HG02588 (cell line): ENCODE results near the gene ICE2.

Experiments
- ATAC-seq: cut with Tn5 transposase; IDR thresholded peaks from one replicate; pipeline ENCODE4 v1.9.1; 2021; ENCODE audit warnings: mild to moderate bottlenecking, moderate library complexity; ENCODE audit not compliant: unreplicated experiment

ICE2 gene

DNA sequence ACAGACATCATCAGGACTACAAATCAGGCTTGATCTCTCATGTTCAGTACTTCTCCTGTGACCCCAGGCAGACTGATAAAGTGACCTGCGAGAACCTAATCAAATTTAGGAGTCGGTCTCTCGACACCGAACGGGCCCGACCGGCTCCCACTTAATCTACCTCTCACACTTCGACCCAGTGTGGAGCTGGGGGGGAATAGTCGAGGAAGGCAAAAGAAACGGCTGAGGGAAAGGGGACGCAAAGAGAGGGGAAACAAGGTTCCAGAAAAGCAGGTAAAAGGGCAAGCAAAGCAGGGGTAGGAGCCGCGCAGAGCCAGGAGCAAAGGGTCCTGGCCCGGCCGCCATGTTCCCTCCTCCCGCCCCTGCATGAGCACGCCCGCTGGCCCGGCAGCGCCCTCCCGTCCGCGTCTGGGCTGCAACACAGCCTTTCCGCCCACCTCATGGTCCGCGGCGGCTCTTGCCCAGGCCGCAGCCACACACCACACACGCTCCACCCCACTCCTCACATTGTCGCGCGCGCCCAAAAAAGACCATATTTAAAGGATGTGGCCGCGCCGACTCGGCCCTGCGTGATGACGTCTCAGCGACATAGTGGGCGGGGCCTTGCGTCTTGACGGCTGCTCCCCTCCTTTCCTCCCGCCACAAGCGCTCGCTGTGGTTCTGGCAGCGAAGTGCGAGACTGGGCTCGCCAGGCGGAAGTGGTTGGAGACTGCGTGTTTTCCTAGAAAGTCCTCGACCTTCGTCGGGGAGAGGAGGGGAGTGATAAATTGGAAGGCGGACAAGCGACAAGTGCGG, at the start of gene ICE2:
TSS of gene ICE2 (minus strand) at position 577 of the 795 bp plus-strand sequence. CDS start 1,165 bp downstream, outside the sequence.
- ATAC-seq: peak; percentile 87

DNA sequence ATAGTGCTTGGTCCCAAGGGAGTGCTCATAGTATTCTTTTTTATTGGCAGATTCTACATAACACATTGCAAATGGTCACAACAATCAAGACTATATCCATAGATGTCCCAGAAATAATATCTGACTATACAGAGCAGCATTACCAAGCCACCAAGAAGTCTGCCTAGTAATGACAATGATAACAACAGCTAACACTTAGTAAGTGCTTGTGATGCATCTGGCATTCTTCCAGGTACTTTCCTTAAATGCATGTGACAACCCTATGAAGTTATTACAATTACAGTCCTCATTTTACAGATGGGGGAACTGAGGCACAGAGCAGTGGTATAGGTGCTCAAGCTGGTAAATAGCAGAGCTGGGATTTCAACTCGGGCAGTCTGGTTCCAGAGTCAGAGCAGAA, 49.6 kb upstream of the ICE2 start:
- no peak for ATAC-seq

DNA sequence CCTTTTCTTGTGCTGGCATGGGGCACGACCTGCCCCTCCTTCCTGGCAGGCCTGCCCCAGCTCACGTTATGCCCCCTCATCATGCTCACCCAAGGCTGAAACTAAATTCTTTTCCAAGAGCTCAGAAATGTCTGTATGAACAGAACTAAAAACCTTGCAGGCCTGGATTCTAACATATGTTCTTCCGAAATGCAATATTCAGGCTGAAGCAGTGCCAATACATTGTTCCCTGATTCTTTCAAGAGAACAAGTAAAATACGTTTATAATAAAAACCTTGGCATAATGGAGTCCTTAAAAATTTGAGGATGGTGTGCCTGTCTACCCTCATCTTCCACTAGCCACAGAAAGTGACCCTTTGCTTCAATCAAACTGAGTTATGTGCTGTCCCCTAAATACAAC, 48.5 kb upstream of the ICE2 start:
- no peak for ATAC-seq

DNA sequence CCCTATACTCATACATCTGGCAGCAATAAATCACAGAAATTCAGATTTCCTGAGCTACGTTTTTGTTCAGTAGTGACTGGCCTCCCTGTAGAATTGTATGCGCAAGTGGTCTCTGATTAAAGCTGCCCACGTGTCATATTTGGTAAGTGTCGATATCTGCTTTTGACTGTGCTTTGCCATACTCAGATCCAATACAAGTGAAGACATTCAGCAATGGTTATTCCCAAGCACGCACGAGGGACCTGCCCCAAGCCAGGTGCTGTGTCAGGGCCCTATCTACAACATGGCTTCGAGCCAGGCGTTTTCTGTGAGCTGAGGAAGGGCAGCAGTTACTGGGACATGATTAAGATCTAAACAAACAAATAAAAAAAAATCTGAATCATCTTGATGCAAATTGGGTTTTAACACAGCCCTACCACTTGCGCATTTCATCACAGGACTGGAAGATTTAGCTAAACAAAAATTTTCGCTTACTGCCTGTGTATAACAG, 47.2 kb upstream of the ICE2 start:
- ATAC-seq: no peak

- no peak for ATAC-seq
Measured at GRCh38 chr15:60525341-60526039, 46.5 kb upstream of the ICE2 start.

GRCh38 chr15:60523056-60523455, 44.1 kb upstream of the ICE2 start:
- ATAC-seq: no peak

DNA sequence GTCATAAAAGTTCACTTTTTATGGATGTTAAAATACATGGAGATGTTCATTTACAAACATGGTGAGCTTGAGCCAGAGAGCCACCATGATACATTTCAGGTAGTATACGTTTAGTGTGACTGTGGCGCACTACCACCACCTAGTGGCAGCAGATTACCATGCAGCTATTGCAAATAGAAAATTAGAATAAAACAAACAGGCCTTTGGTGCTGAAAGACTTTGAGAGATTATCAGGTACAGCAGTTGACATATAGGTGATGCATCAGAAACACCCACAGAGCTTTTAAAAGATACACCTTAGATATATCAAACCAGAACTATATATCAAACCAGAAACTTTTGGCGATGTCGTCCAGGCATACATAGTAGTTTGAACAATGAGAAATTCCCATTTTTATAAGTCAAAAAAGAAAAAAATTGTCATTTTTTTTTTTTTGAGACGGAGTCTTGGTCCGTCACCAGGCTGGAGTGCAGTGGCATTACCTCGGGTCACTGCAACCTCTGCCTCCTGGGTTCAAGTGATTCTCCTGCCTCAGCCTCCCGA, 42.0 kb upstream of the ICE2 start:
- no peak for ATAC-seq

DNA sequence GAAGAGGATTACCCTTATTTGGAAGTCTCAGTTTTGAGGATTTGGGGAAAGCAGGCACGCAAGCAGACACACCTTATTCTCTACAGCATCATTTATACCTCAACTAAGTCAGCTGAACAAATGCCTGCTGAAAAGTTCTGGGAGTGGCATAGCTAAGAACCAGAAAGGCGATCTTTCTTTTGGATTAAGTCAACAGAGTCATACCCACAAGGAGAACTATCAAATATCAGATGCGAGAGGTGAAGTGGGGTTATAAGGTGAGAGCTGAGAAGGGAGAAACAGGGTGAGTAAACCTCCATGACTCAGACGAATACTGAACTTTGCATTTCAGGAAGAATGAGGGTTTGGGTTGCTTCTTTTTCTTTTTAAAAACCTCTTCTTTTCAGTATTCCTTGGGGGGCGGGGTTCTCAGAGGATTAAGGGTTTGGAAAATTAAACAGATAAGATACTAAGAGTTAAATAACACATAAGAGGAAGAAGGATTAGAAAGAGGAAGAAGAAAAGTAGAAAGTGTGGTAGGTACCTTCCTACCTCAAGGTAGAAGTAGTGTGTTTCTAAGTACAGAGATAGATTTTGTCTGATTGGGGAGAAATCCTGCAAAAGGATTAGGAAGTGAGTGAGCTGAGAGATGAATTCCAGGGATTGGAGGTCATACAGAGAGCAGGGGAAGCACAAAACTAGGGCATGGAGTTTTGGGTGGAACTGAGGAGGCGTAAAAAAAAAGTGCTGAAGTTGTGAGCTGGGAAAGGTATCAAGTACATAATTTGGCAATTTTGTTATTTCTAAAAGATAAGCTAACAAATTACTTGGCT, 41.3 kb upstream of the ICE2 start:
- no peak for ATAC-seq

- no peak for ATAC-seq
Measured at GRCh38 chr15:60519218-60519617, 40.3 kb upstream of the ICE2 start.

DNA sequence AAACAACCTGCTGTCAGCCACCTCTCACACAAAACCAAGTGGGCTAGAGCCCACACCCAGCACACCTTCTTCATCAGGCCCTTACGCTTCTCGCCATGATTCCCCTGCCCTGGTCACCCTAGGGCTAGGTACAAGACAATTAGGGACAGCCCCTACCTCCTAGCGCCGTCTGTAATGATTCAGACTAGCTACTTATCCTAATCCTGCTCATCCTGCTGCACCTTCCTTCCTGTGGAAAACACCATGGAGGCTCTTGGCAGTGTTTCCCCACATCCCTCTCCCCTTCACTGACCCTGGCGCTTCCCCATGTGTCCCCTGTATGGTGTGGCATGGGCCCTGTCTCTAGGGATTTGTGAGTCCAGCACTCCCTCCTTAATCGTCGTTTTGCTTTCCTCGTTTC, 39.6 kb upstream of the ICE2 start:
- ATAC-seq: no peak

DNA sequence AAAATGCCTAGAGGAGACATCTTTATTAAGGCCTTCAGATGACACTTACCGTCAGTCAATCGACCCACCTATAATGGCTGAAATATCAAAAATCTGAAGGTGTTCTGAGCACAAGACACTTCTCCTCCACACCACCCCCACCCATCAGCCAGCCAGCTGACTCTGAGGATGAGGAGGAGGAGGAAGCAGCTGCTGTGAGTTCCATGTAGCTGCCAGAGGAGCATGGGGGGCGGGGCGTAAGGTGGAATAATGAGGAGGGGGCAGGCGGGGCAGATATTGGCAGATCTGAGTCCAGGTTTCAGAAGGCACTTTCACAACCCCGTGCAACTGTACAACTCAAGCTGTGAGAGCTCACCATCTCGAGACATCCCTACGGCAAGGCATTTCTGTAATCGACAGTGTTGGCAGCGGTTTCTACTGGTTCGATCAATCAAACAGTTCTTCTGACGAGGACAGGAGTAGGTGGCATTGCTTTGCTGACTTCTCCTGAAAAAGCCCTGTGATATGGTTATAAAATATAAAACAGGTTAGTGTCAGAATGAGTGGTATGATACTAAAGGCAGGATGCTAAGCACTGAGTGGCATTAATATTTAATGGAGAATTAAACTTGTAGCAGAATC, 35.4 kb upstream of the ICE2 start:
- no peak for ATAC-seq

DNA sequence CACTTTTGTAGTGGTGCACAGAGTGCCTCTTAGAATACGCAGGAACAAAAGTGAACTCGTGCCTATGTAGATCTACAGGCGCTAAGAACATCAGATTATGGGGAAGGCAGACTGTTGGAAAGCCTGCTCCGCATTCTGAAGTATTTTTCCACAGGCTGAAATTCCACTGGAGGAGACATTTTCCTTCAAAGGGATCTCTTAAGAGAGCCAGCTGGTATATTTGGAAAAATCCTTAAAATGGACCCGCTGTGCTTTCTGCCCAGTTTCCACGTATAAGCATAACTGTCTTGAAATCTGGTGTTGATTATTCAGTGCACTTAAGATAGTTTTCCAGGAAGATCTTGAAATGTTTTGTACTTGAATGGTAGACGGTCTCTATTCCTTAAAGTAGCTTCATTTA, 34.7 kb upstream of the ICE2 start:
- ATAC-seq: no peak

DNA sequence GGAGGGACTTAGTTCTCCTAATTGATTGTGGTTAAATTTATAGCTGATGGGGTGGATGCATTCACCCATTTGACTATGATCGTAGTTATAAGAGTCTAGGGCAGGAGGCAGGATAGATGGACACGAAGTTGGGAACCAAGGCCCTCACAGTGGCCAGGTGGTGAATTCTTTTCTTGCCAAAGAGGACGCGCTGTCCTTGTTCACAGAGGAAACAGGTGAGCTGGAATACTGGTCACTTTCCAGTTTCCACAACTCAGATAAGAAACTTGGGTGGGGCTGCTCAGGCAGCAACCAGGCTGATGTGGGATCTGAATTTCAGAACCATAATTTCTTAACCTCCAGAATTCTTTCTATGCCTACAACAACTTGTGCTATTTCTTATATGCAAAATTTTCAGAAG, 34.0 kb upstream of the ICE2 start:
- ATAC-seq: no peak

DNA sequence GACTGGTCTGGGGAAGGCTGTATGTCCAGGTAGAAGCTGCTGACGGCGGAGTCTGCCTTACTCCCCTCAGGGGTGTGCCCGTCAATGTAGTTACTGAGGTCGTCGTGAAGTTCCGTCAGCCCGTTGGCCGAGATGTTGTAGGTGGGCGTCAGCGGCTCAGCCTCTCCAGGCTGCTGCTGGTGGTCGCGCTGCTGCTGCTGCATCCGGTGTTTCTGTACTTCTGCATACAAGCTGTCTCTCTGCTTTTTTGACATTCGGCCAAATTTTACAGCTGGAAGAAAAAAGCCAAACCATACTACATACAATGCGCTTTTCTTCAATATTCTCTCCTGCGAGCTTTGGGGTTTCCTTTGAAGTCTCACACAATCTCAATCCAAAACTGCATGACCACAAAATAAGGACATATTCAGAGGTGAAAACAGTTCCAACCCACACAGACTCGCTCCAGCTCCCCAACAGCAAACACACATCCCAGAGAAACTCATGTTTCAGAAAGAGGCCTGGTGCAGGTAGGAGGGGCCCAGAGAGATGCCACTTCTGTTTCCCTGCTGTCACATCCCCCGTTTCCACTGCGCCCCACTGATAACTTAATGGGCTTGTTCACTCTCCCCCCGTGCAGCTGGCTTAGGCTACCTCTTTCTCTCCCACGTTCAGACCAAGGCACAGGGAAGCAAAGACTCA, 32.5 kb upstream of the ICE2 start:
- ATAC-seq: no peak

DNA sequence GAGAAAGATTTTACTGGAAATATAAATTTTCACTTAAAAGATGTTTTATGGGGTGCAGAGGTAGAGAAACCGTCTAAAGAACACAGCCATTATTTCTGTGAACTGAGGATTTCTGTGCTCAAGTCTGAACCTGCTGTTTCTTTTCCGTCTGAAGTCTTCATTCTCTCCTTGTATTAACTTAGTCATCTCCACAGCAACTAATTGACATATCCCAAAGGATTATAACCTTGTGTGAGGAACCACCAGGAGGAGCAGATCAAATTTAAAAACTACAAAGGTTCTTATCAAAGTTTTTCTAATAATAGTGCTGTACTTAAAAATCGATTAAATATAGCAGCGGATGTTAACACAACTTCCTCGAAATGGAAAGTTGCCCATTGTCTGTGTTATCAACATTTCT, 31.1 kb upstream of the ICE2 start:
- no peak for ATAC-seq

DNA sequence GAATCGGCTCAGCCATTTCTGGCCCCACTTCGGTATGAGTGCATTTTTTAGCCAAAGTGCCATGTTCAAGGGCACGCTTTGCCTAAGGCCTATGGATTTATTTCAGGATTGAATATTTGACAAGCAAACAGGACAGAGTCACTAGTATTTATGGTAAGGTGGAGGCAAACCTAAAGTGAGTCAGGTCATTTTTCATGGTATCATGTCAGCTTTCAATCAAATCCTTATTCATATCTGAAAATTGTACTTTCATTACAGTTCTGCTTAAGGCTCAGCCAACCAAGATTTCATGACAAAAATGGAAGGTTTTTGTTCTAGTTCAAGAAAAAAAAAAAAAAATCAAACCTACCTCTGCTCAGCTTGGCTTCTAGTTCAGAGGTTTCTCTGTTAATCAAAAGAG, 30.5 kb upstream of the ICE2 start:
- ATAC-seq: no peak

- no peak for ATAC-seq
Measured at GRCh38 chr15:60508442-60508841, 29.5 kb upstream of the ICE2 start.

- peak; percentile 72 for ATAC-seq
Measured at GRCh38 chr15:60507596-60508424, 28.9 kb upstream of the ICE2 start.

GRCh38 chr15:60496853-60497252, 17.9 kb upstream of the ICE2 start:
- ATAC-seq: no peak
